Keratinocyte (primary cell): ENCODE results near the gene OAF.

ENCODE experiments used
- CTCF ChIP-seq, 3 experiments: IDR thresholded peaks in 1 of 3; conservative IDR thresholded peaks in 1 of 3; optimal IDR thresholded peaks in 1 of 3; 2 replicates in 2 of 3; 3 replicates in 1 of 3; pipeline versions ENCODE3 to v1.5.1; 2011; ENCODE audit warnings: low read length in 3 of 3, mild to moderate bottlenecking in 3 of 3, moderate library complexity in 2 of 3, control low read depth in 1 of 3, inconsistent platforms in 1 of 3; ENCODE audit not compliant: insufficient read depth in 2 of 3; ENCODE audit errors: extremely low read depth in 1 of 3
- EZH2 ChIP-seq: IDR thresholded peaks from one replicate; pipeline ENCODE4 v1.6.1; 2012; ENCODE audit warnings: inconsistent platforms, mild to moderate bottlenecking, low read length, moderate library complexity

- no peak for TF ChIP-seq CTCF (optimal IDR thresholded peaks at IDR 0.05 in 1 of 3, IDR thresholded peaks at IDR 0.05 in 1 of 3, conservative IDR thresholded peaks at IDR 0.05 in 1 of 3; ENCODE audit: extremely low read depth in 1 of 3, insufficient read depth in 2 of 3, low read length in 3 of 3)
- TF ChIP-seq EZH2 = no peak
These were observed 5.7 kb downstream of the OAF start for GRCh38 chr11:120216426-120217102.
